GM10248 (cell line): ENCODE results near the gene TMEM17.

Experiments
- CTCF ChIA-PET: fragments of 300-600 bp; sonication (Branson Sonifier 250); formaldehyde crosslinking; extraction: SDS; loops from one replicate; lab custom pipeline; 2021; ENCODE audit warnings: antibody characterized with exemption; lab: Yijun Ruan, JAX
- POLR2A ChIA-PET: fragments of 350-650 bp; sonication (Branson Sonifier 250); formaldehyde crosslinking; extraction: SDS; loops from one replicate; lab custom pipeline; 2020; ENCODE audit warnings: antibody characterized with exemption; lab: Yijun Ruan, JAX
- DNase-seq: peaks from one replicate; pipeline ENCODE4 v3.0.0; 2012; ENCODE audit errors: extremely low spot score
- CTCF ChIP-seq: IDR thresholded peaks from 2 replicates; pipeline ENCODE4 v1.5.1; 2012; ENCODE audit warnings: mild to moderate bottlenecking, low read depth; ENCODE audit errors: extremely low read depth, missing control alignments, control extremely low read depth

Gene TMEM17

DNA sequence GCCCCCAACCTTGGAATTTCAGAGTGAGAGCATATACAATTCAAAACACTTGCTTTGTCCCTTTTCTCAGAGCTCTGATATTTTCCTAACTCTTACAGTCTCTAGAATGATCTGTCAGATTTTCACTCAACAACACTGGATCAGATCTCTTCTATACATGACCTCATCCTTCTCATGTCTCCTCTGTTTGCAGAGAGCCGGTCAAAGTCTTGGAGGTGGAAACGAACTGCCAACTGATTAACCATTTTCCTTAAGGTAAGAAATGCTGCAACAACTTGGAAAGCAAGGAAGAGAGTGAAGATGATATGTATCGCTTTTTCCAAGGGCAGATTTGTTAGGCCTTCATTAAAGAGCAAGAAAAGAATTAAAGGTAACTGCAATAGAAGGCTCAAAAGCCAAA is 4.9 kb downstream of the TMEM17 start:
- DNase-seq = no peak
- ChIA-PET CTCF (interaction anchor here (1.1 kb wide), 1 partner anchor 18 kb away, joined by 4 read pairs; no protein-coding TSS in a partner anchor), POLR2A (no interaction called here)
- TF ChIP-seq CTCF = no peak

GRCh38 chr2:62499430-62500060 is 6.5 kb downstream of the TMEM17 start:
- DNase-seq = no peak
- POLR2A ChIA-PET = no interaction called here
- CTCF ChIA-PET = no interaction called here
- TF ChIP-seq CTCF = no peak

DNA sequence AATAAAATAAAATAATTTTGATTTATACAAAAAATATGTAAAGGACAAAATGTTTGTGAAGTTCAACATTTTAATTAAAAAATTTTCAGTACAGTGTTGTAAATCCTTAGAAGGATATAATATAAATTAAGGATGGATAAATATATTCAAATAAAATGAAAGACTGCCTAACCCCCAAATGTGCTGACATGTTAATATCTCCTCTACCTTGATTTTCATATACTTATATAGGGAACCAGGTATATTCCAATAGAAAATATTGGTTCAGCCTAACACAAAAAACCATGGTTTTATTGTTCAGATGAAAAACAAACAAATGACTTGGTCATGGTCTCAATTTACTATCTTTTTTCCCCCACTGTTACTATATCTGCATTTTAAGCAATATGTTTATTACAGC is 7.3 kb downstream of the TMEM17 start:
- CTCF ChIA-PET = no interaction called here
- DNase-seq = no peak
- POLR2A ChIA-PET = no interaction called here
- no peak for TF ChIP-seq CTCF

- ChIA-PET POLR2A (no interaction called here), CTCF (interaction anchor here (1.0 to 2.2 kb wide), 3 partner anchors 11 to 38 kb away, joined by 3 to 5 read pairs (median 3); partner anchors contain the start of gene TMEM17)
- DNase-seq = no peak
- no peak for TF ChIP-seq CTCF
Observed at GRCh38 chr2:62495761-62496160, 10.2 kb downstream of the TMEM17 start.

- TF ChIP-seq CTCF = no peak
- ChIA-PET POLR2A (no interaction called here), CTCF (interaction anchor here (0.8 to 2.1 kb wide), 2 partner anchors 15 to 563 kb away, joined by 3 to 8 read pairs; no protein-coding TSS in a partner anchor)
- no peak for DNase-seq
Observed at GRCh38 chr2:62492048-62492447, 13.9 kb downstream of the TMEM17 start.

DNA sequence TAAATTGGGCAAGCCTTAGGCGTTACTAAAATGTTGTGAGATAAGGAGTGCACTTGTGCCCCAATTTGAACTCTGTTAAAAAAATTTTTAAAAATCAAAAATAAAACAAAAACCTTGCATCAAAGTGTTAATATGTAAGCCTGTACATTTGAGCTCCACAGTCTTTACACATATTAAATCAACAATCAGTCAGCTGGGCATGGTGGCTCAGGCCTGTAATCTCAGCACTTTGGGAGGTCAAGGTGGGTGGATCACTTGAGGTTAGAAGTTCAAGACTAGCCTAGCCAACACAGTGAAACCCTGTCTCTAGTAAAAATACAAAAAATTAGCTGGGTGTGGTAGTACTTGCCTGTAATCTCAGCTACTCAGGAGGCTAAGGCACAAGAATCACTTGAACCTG is 16.3 kb downstream of the TMEM17 start:
- ChIA-PET POLR2A (no interaction called here), CTCF (interaction anchor here (1.2 to 1.9 kb wide), 3 partner anchors 13 to 33 kb away, joined by 3 to 11 read pairs (median 3); partner anchors contain the start of gene TMEM17)
- no peak for DNase-seq
- TF ChIP-seq CTCF = no peak
